Activated CD4-positive, alpha-beta T cell treated with anti-CD3 and anti-CD28 coated beads, Interleukin-2, amount 50 U/mL, for 4 hours (primary cell): ENCODE results near the gene GPR17.

ENCODE experiments used
- DNase-seq, 2 experiments: peaks; one replicate each; pipeline ENCODE4 v3.0.0-alpha.2; 2020

Gene GPR17

GRCh38 chr2:127657232-127657595, 11.3 kb downstream of the GPR17 start:
- no peak for DNase-seq

GRCh38 chr2:127658146-127658545, 12.2 kb downstream of the GPR17 start:
- DNase-seq = no peak

GRCh38 chr2:127658641-127659407, 12.9 kb downstream of the GPR17 start:
- no peak for DNase-seq

- no peak for DNase-seq
Observed at GRCh38 chr2:127659408-127660290, 13.7 kb downstream of the GPR17 start.

GRCh38 chr2:127660291-127660578, 14.3 kb downstream of the GPR17 start:
- no peak for DNase-seq

- no peak for DNase-seq
Observed at GRCh38 chr2:127661072-127661649, 15.2 kb downstream of the GPR17 start.

DNA sequence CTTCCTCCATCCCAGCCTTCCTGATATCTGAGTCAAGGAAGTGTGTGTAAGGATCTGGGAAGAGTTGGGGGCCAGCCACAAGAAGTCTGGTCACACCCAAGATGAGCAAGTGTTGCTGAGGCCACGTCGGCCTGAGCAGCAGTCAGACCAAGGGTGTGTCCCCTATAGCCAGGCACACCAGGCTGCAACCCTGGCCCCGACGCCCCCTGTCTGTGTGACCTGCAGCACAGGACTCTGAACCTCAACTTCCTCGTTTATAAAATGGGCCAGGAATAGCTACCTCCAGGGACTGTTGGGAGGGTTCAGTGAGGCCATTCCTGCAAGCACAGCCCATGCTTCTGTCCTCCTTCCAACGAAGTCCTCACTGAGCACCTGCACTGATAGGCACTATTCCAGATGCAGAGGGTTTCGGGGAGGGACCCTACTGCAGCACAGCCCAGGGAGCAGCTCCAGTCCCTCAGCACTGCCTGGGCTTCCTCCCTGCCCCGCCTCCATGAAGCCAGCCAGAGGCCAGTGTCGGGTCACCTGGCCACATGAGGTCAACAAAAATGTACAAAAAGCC, 16.1 kb downstream of the GPR17 start:
- no peak for DNase-seq

GRCh38 chr2:127662937-127663565, 17.1 kb downstream of the GPR17 start:
- DNase-seq = no peak

GRCh38 chr2:127663566-127664064, 17.7 kb downstream of the GPR17 start:
- no peak for DNase-seq

GRCh38 chr2:127664065-127664894, 18.3 kb downstream of the GPR17 start:
- no peak for DNase-seq

DNA sequence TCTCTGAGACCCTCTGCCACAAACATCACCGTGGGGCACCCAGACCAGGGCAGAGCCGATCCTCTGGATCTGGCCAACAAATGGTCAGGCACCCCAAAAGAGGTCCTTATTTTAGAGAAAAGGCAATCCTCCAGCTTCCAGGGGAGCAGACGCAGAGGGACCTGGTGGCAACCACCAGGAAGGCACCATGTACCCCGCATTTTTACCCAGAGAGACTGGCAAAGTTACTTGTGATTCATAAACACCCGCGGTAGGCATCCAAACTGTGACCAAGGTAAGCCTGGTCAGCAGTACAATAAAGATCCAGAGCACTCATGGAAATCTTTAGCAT, 18.9 kb downstream of the GPR17 start:
- no peak for DNase-seq

DNA sequence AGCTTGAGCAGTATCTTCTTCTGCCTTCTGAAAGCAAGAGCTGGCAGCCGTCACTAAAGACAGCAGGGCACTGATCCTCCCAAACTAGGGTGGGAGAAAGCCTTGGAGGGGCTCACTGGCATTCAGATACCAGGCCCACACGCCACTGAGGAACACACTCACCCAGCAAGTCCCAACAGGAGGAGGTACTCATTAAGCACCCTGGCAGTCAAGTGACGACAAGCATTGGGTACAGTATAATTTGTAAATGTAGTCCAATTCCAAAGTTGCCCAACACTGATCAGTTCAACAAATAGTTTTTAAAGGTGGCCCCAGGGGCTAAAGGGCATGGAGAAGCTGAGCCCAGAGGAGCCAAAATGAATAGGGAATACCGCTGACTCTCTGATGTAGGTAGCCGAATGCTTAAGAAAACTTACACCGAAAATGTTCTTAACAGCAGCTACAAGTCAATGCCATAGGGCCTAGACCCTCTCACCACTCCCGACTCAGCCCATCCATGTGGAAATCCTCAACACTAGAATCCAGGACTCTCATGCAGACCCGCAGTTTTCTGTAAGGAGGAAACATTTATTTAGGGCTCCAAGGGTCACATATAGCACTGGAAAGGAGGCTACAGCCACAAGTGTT, 19.4 kb downstream of the GPR17 start:
- DNase-seq = no peak

DNA sequence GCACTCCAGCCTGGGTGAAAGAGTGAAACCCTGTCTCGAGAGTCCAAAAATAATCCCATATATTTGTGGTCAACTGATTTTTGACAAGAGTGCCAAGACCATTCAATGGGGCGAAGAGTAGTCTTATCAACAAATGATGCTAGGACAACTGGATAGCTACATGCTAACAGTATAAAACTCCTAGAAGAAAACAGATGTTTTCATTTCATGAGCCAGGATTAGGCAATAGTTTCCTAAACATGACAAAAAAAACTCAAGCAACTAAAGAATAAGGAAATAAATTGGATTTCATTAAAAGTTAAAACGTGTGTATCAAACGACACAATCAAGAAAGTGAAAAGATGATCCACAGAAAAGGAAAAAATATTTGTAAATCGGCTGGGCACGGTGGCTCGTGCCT, 23.1 kb downstream of the GPR17 start:
- DNase-seq = no peak

DNA sequence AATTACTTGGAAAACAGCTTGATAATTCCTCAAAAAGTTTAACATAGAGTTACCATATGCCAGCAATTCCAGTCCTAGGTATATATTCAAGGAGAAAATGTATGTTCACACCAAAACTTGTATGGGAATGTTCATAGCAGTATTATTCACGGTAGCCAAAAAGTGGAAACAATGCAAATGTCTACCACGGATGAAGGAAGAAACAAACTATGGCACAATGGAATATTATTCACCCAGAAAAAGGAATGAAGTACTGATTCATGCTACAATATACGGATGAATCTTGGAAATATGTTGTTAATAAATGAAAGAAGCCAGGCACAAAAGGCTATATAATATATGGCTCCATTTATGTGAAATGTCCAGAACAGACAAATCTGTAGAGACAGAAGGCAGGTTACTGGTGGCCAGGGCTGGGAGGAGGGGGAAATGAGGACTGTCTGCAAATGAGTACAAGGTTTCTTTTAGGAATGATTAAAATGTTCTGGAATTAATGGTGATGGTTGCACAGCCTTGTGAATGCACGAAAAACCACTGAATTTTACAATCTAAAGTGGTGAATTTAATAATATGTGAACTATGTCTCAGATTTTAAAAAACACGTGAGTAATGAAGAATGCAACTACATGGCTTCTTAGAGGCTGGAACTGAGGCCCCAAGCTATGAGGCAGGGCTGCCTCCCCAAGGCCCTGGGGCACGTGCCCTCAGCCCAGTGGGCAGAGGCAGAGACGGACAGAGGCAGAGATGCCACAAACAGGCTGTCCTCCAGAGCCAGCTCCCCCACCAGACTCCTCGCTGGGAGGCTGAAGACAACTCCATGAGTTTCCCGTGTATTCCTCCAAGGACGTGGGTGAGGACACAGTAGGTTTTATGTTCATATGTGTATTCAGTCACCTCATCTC, 24.4 kb downstream of the GPR17 start:
- no peak for DNase-seq

GRCh38 chr2:127670957-127671290, 25.0 kb downstream of the GPR17 start:
- DNase-seq = no peak

- no peak for DNase-seq
Observed at GRCh38 chr2:127671557-127672302, 25.8 kb downstream of the GPR17 start.

DNA sequence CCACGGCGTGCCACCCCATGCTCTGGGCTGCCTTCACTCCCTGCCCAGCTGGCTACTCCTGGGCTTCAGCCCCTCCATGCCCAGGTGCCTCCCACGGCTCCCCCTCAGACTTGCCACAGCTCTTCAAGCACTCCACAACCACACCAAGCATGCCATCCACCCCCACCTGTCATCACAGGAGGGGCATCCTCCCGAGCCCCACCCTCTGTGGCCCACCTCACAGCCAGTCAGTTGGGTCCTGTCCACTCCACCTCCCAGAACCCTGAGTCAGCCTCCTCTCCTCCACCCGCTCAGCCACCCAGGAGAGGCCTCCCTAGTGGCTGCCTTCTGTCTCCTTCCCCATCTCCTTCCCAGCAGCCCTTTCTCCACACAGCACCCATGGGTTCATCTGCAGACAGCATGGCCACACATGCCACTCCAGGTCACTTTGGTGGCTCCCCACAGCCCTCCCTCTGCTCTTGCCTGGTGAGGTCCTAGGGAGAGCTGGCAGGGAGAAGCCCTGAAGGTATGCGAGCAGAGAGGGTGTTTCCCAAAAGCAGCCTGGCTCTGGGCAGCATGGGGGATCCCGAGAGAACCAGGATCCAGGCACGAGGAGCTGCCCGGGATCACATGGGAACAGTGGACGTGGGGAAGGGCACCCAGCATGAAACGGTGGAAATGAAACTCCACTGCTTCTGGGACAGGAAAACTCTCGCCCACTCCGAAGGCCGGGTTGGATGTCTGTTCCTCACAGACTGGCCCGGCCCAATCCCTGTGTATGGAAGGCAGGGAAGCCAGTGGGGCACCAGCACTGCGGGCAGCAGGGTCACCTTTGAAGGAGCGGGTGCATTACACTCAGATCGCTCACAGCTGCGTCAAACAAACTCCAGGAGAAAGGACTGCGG, 26.6 kb downstream of the GPR17 start:
- no peak for DNase-seq

DNA sequence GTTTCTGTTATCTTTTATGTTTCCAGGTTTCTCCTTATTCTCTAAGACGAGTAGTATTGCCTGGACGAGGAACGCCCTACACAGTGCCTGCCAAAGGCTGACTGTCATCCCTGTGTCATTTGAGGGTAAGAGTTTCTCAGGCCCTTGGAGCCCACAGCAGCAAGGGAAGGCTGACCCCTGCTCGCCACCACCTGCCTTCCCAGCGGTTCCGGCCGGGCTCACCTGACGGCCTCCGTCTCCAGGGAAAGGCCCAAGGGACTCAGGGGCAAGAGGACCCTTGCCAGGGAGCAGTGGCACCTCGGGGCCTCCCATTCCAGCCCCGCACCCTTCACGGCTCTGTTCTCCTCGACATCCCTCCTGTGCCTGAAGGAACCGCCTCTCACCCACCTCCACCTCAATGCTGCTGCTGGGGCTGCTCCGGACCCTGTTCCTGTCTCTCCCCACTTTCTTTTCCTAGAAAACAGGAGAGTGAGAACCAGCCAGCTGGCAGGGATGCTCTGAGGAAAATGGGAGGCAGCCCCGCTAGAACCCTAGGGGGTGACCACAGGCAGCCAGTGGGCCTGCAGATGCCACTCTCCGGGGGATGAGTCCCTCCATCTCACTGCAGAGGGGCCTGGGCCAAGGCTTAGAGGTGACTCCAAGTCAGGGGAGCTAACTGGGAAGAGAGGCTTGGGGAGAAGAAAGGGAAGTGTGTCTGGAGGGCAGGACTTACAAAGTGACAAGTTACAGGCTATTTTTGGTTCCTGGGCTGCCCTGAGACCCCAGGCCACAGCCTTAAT, 27.5 kb downstream of the GPR17 start:
- no peak for DNase-seq
